ENCODE results near the gene NUP133.
A peak's percentile ranks its signal among the peaks of the same experiment; 100 is the strongest.

DNA sequence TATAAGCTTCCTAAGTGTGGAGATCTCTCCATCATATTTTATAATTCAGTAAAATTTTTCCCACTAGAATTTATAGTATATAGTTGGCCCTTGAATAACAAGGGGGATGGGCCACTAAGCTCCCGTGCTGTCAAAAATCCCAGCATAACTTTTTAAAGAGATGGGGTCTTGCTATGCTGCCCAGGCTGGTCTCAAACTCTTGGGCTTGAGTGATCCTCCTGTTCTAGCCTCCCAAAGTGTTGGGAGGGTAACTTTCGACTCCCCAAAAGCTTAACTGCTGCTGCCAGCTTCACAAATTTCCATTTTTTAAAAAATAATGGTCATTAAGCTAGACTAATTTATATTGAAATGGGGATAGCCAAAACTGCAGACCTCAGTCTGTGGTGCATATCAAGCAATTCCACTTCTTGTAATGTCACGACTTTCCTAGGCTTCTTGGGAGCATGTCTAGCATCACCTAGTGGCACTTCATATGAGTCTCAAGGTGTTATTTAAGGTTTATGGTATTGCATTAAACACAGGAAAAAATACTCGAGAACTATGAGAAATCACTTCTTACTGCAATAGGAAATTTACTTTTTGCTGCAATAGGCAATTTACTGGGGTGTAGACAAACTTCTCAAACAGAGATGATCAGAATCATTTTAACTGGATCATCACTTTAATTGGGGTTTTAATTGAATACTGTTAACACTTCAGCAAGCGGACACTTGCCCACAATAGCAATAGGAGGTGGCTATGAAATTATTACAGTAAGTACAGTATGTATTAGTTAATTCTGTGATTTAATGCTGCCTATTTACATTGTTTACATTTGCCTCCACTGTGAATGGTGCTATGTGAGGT, 55.0 kb downstream of the NUP133 start:
- TF ChIP-seq, protein P1, sequence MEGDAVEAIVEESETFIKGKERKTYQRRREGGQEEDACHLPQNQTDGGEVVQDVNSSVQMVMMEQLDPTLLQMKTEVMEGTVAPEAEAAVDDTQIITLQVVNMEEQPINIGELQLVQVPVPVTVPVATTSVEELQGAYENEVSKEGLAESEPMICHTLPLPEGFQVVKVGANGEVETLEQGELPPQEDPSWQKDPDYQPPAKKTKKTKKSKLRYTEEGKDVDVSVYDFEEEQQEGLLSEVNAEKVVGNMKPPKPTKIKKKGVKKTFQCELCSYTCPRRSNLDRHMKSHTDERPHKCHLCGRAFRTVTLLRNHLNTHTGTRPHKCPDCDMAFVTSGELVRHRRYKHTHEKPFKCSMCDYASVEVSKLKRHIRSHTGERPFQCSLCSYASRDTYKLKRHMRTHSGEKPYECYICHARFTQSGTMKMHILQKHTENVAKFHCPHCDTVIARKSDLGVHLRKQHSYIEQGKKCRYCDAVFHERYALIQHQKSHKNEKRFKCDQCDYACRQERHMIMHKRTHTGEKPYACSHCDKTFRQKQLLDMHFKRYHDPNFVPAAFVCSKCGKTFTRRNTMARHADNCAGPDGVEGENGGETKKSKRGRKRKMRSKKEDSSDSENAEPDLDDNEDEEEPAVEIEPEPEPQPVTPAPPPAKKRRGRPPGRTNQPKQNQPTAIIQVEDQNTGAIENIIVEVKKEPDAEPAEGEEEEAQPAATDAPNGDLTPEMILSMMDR (conservative IDR thresholded peaks at IDR 0.05; ENCODE audit: low read depth, low read length), result peak; percentile 55
- TF ChIP-seq EZH2 (IDR thresholded peaks at IDR 0.05; ENCODE audit: borderline replicate concordance, low read depth, low read length, poor library complexity, severe bottlenecking), result no peak
